Activated T-cell treated with anti-CD3 and anti-CD28 coated beads, Interleukin-2, amount 50 U/mL, for 48 hours (primary cell): ENCODE data around the gene ROBO1.

Experiments used
- DNase-seq, 2 experiments: peaks; one replicate each; pipeline ENCODE4 v3.0.0-alpha.2; 2020

ROBO1 gene

DNA sequence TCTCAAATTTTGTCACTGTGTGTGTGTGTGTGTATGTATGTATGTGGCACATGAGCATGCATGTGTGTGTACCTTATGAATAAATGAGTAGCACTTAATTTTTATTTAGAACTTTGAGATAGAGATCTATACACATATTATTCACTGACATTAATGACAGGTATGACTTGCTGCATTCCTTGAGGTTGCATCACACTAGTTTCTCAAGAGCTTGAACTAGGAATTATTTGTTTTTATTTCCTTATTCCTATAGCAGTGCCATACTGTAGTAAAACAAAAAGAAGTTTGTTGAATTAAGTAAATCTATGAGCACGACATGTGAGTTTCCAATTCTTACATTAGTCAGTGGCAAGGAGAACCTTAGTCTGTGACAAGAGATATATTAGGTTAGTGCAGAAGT lies 943.9 kb downstream of the ROBO1 start:
- no peak for DNase-seq

DNA sequence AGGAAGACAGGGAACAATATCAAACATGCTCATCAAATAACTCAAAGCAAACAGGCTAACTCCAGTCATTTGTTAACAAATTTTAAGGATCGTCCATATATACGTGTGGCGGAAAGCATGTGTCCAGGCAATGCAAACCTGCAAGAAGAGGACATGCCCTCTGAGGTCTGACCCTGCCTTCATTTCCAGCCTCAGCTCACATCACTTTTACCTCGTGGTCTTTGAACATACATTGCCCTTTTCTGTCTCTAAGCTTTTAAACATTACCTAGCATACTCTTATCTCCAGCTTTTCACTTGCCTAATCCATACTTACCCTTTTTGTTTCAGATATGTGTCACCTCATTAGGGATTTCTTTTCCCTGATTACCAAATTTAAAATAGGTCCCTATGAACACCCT lies 944.4 kb downstream of the ROBO1 start:
- no peak for DNase-seq

DNA sequence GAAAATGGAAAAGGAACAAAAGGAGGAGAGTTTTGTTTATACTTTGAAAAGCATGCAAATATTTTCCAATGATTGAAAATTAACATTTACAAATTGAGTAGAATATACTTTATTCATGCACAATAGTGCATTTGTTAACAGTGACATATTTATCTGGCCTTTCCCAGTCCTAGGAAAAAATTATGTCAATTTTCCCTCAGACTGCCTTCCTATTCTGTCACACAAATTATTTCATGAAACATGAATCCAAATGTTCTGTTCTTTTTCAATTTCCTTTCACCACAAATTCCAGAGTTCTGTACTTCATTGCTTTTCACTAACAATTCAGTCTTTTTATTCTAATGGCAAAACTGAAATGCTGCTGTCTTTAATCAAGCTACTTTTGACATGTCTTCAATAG lies 945.1 kb downstream of the ROBO1 start:
- DNase-seq = no peak

GRCh38 chr3:78820542-78820941 lies 947.3 kb downstream of the ROBO1 start:
- no peak for DNase-seq

DNA sequence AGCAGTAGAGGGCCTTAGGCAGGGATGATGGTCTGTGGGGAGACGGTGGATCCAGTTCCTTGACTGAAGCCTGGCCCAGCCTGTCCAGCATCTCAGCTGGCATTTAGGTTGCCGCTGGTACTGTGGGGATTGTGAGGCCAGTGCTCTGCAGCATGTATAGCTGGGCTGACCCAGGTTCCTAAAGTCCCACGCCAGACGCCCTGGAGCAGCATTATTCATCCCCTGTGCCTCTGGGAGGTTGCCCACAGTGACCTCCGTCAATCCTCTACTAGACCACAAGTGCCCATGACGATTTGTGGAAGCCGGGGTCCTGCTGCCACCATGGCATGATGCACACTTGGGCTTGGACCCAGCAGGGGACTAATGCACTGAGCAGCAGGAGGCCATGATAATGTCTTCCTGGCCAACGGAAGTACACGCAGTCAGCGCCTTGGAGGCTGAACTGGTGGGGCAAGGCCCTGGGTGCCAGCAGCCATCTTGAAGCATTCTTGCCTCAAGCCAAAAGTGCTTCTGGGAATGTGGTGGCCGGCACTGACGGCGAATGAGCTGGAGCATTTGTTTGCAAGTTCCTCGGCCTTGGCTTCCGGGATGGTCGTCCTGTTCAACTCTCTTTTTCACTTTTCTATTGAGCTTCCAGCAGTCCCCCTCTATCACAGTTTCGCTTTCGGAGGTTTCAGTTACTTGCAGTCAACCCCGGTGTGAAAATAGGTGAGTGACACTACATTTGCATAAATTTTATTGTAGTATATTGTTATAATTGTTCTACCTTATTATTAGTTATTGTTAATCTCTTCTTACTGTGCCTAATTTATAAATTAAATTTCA lies 949.4 kb downstream of the ROBO1 start:
- DNase-seq = no peak

GRCh38 chr3:78814893-78815562 lies 952.8 kb downstream of the ROBO1 start:
- no peak for DNase-seq

- DNase-seq = no peak
Measured at GRCh38 chr3:78812166-78812565, 955.6 kb downstream of the ROBO1 start.

- DNase-seq = no peak
Measured at GRCh38 chr3:78809966-78810365, 957.8 kb downstream of the ROBO1 start.

GRCh38 chr3:78804251-78805037 lies 963.4 kb downstream of the ROBO1 start:
- no peak for DNase-seq

DNA sequence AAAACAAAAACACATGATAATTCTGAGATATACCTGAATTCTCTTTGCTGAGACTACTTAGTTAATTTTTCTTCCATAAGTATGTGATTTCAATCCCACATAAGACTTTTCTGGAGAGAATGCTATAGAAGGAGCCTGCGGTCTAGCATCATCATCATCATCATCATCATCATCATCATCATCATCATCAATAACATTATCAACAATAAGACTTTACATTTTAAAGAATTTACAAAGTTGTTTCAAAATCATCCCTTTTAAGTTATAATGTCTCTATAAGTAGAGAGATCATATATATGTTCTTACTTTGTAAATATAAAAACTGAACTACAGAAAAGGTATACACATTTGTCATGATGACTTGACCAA lies 965.3 kb downstream of the ROBO1 start:
- DNase-seq = no peak

DNA sequence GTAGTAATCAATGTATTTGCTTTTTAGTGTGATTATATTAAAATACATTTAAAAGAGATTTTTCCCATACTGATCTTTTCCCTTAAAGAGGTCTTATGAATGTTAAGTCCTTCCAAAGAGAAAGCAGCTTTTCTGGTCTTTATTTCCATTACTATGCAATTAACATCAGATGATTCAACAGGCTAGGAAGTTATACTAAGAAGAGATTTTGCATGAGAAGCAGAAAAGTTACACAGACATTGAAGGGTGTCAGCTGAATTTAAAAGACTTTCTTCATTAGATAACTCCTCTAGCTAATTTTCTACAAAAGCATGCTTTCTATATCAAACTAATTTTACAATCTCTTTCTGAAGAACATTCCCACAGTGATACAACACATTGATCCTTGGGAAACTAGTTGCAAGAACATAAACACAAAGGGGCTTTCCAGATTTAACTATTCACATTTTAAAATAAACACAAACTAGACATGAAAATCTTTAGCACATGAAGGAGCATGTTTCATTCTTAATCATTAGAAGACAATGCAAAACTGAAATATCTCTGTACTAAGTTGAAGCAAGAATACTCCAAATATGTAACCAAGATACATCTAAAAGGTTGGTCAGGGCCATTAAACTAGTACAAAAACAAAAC lies 965.8 kb downstream of the ROBO1 start:
- DNase-seq = no peak

DNA sequence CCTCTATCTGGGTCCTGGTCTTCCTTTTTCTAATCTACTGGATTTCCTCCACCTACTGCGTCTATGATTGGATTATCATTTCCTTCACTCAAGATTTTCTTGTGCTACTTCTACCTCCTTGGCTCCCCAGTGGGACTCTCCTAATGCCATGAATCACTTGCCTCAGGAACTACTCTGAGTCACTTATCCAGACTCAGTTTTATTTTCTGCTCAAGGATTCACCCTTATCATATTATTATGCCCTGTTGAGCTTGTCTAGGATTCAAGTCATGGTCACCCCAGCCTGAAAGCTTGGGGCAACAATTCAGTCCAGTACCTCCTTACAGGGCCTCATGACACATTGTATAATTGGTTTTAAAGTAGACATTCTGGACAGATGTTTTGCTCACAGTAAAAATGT lies 968.1 kb downstream of the ROBO1 start:
- DNase-seq = no peak

GRCh38 chr3:78798266-78798832 lies 969.4 kb downstream of the ROBO1 start:
- DNase-seq = no peak

DNA sequence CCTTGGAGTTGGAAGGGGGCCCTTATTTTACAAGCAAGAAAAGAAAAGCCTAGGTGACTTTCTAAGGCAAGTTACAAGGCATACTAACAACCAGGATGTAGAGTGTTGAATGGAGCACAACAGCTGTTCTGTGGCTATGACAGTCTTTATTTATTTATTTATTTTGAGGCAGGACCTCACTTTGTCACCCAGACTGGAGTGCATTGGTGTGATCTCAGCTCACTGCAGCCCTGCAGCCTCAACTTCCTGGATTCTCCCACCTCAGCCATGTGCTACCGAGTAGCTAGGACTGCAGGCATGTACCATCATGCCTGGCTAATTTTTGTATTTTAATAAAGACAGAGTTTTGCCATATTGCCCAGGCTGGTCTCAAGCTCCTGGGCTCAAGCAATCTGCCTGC lies 973.4 kb downstream of the ROBO1 start:
- no peak for DNase-seq

- DNase-seq = no peak
Measured at GRCh38 chr3:78792733-78793132, 975.1 kb downstream of the ROBO1 start.

DNA sequence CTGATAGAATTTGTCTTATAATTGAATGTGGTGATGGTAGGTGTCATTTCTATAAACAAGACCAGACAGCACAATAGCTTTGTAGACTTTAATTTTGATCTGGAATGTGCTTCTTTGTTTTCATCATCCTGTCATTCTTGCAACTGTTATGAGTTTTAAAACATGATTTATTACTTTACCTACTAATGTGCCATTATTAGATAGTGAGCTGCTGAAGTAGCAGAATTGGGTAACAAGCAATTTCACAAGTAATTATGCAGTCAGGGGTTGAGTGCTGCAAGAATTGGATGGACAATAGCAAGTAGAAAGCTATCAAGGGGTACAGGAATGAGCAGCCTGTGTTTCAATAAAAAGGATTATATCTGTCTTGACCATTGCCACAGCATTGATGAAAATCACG lies 975.6 kb downstream of the ROBO1 start:
- DNase-seq = no peak

DNA sequence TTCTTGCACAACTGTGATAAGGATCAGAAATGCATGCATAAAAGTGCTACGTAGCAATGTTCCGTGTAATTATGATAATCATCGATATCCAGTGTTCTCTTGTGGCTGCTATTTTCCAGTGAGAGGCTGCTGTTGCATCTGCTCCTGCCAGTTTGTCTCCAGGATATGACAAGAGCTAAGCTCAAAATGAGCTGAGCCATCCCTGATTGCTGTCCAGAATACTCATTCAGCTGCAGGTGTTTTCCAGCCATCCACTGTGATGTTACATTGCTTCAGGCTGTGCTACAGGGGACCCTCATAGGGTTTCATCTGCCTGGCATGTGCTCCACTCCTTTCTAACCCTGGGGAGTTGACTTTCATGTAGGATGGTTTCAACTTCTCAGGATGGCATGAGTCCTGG lies 976.0 kb downstream of the ROBO1 start:
- DNase-seq = no peak

DNA sequence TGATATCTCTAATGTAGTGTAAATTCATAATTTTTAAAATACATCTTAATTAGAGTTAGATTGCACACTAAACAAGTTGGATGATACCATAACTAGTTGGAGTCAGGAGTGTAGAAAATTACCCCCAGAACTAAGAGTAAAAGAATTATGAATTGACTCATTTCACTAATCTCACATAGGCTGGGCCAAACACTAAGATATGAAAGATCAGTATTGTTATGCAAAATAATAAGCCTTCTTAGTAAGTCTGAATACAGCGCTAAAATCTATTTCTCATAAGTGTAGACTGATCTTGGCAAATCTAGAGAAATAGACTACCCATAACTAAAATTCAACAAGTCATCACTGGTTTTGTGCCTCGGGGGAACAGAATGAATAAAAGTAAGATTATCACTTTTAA lies 979.0 kb downstream of the ROBO1 start:
- no peak for DNase-seq

DNA sequence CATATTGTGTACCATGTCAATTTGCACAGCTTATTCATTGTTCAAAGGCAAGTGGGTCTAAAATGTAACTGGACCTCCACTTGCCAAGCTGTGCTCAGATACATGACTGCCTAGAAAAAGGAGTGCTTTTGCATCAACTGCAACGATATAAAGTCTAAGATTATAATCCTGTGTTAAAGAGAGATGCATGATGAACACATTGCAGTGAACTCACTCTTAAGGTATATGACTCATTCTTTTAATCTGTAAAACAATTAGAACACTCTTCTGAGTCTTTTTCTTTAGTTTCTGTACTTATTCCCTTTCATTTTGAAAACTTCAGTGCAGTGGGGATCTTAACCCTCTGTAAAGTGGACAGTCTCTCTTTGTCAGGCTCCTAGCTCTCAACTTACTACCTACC lies 982.8 kb downstream of the ROBO1 start:
- no peak for DNase-seq

DNA sequence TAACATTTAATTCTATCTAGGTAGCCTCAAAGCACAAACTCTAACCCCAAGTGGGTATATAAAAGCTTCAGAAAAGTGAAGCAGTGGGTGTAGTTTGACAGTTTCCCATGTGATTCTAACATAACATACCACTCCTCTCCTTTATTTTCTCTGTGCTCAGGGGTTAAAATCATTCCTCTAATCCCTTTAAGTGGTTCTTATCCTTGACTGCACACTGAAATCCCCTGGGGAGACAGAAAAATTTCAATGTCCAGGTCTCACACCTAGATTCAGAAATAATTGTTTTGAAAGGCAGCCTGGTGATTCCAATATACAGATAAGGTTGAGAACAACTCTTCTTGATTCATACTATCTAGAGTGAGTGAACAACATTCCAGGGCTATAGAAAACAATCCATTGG lies 986.4 kb downstream of the ROBO1 start:
- DNase-seq = no peak

DNA sequence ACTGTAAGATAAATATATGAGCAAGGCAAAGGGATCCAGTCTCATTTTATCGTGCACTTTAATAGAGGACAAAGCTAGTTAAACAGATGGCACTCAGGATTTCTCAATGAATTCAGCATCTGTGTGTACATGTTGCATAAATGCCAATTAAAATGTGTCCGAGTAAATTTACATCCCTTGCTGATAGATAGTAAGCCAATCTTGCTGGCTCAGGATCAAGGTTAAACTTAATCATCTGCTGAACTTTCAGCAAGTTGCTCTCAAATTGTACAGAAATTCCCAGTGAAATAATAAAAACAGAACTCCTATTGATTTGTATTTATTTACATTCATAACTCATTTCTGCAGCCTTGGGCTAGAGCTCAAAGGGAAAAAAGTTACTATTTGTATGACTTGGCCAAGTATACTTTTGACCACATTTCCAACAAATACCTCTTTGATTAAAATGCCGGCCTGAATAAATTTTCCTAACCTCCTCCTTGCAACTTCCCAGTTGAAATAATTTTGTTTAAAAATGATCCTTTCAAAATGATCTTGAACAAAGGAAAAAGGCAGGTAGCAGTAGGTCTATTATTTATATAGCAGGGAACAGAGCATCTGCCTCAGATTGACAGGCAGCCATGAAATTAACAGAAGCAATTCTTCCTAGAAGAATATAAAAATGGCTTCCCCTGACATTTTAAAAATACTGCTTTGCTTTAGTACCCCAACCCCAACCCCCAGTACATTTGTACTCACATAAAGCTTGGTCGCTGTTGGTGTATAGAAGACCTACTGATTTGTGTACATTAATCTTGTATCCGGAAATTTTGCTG lies 1001.9 kb downstream of the ROBO1 start:
- DNase-seq = no peak

DNA sequence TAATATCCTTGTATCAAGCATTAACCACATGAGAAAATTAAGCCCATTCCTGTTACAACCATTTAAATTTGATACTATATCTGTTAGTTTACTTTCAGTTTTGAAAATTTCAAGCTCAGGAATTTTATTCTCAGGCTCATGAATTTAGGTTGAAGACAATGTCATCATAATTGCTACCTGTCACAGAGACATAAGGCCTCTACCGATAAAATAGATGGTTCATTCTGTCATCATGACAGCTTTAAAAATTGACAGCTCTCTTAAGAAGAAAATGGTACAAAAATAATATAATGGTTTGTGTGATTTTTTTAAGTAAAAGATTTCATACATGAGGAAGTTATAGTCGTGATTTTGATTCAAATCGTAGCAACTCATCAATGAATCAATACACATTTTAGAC lies 1003.2 kb downstream of the ROBO1 start:
- no peak for DNase-seq
